ENCODE data around the gene OSBPL8.

DNA sequence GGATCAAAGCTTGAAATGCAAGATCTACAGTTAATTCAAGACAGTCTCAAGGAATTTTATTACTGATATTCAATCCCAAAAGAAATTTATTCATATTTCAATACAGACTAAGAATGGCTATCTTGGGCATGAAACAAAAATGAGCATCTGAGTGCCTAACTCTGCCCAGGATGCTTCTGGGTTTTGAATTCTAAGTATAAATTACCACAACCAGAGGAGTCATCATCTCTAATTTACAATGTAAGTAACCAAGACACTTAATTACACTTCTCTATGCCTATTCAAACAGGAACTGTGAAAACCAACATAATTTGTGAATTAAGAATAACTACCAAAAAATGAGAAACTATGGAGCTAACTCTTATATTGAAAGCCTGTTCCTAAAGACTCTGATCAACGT, 14.1 kb downstream of the OSBPL8 start:
- TF ChIP-seq EZH2 (IDR thresholded peaks at IDR 0.05), result no peak
- no peak for TF ChIP-seq POLR2AphosphoS5 (IDR thresholded peaks at IDR 0.05; ENCODE audit: borderline replicate concordance, low read depth, low read length)
- no peak for TF ChIP-seq FOXP2 (optimal IDR thresholded peaks at IDR 0.05; ENCODE audit: control extremely low read depth, extremely low read length, insufficient read depth)

Measured in SK-N-MC (cell line).